ENCODE data around the gene TRIP13. TPM values are rescaled to one million over a fixed set of nuclear protein-coding genes. Genes with fewer than 3 reads are reported as not detected.

TRIP13 gene
- total and polyA plus RNA-seq, 2 experiments from 2014 or later = 42.5 to 44.8 TPM

DNA sequence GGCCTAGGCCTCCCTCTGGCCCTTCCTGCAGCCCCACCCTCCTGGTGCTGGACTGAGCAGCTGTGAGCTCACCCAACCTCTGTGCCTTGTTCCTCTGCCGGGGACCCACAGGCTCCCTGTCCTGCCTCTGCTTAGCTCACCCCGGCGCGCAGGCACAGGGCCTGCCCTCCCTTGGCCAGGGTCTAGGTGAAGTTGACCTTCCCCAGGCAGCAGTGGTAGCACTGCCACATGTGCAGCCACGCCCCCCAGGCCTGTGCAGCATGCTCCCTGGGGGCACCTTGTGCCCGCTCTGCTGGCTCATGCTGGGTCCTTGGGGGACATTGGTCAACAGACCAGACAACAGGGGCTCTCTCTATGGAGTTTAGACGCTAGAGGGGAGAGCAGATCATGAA, 18.1 kb downstream of the TRIP13 start:
- Histone ChIP-seq H3K36me3 (ENCODE audit: insufficient read depth) (peaks cover 46% of the 10 kb centered on the region), H4K20me1 (replicated peaks; ENCODE audit: insufficient read depth) (peaks cover 3% of the 10 kb centered on the region; the same call in 1 of the 2 replicates), H3K9me2 (ENCODE audit: insufficient read depth) (no peaks in the 10 kb centered on the region), H3K4me1 (ENCODE audit: insufficient read depth) (no peaks in the 10 kb centered on the region), H2AFZ (no peak overlapping the region), H3F3A (replicated peaks; ENCODE audit: low read depth) (no peaks in the 10 kb centered on the region), H3K27ac (ENCODE audit: low read depth) (no peak overlapping the region), H3K27me3 (ENCODE audit: insufficient read depth) (no peaks in the 10 kb centered on the region), H3K4me2 (no peak overlapping the region), H3K4me3 (no peak overlapping the region), H3K79me2 (replicated peaks; ENCODE audit: insufficient read depth) (0 out of 2 replicates have a peak, but pooled peaks cover 7% of the 10 kb centered on the region)
- no peak; the same call in 1 of the 2 replicates for TF ChIP-seq POLR2AphosphoS5 (IDR thresholded peaks at IDR 0.05; ENCODE audit: low read depth)
- no peak for TF ChIP-seq JUNB (IDR thresholded peaks at IDR 0.05; ENCODE audit: unreplicated experiment)
- no peak for TF ChIP-seq ETS1 (IDR thresholded peaks at IDR 0.05)
- TF ChIP-seq NANOG (IDR thresholded peaks at IDR 0.05; ENCODE audit: borderline replicate concordance) = no peak
- TF ChIP-seq ZNF331 (CRISPR knock-in tag; IDR thresholded peaks at IDR 0.05; ENCODE audit: low read depth) = no peak
- TF ChIP-seq CREB1 (CRISPR knock-in tag; IDR thresholded peaks at IDR 0.05; ENCODE audit: low read depth) = no peak
- TF ChIP-seq, protein P1, sequence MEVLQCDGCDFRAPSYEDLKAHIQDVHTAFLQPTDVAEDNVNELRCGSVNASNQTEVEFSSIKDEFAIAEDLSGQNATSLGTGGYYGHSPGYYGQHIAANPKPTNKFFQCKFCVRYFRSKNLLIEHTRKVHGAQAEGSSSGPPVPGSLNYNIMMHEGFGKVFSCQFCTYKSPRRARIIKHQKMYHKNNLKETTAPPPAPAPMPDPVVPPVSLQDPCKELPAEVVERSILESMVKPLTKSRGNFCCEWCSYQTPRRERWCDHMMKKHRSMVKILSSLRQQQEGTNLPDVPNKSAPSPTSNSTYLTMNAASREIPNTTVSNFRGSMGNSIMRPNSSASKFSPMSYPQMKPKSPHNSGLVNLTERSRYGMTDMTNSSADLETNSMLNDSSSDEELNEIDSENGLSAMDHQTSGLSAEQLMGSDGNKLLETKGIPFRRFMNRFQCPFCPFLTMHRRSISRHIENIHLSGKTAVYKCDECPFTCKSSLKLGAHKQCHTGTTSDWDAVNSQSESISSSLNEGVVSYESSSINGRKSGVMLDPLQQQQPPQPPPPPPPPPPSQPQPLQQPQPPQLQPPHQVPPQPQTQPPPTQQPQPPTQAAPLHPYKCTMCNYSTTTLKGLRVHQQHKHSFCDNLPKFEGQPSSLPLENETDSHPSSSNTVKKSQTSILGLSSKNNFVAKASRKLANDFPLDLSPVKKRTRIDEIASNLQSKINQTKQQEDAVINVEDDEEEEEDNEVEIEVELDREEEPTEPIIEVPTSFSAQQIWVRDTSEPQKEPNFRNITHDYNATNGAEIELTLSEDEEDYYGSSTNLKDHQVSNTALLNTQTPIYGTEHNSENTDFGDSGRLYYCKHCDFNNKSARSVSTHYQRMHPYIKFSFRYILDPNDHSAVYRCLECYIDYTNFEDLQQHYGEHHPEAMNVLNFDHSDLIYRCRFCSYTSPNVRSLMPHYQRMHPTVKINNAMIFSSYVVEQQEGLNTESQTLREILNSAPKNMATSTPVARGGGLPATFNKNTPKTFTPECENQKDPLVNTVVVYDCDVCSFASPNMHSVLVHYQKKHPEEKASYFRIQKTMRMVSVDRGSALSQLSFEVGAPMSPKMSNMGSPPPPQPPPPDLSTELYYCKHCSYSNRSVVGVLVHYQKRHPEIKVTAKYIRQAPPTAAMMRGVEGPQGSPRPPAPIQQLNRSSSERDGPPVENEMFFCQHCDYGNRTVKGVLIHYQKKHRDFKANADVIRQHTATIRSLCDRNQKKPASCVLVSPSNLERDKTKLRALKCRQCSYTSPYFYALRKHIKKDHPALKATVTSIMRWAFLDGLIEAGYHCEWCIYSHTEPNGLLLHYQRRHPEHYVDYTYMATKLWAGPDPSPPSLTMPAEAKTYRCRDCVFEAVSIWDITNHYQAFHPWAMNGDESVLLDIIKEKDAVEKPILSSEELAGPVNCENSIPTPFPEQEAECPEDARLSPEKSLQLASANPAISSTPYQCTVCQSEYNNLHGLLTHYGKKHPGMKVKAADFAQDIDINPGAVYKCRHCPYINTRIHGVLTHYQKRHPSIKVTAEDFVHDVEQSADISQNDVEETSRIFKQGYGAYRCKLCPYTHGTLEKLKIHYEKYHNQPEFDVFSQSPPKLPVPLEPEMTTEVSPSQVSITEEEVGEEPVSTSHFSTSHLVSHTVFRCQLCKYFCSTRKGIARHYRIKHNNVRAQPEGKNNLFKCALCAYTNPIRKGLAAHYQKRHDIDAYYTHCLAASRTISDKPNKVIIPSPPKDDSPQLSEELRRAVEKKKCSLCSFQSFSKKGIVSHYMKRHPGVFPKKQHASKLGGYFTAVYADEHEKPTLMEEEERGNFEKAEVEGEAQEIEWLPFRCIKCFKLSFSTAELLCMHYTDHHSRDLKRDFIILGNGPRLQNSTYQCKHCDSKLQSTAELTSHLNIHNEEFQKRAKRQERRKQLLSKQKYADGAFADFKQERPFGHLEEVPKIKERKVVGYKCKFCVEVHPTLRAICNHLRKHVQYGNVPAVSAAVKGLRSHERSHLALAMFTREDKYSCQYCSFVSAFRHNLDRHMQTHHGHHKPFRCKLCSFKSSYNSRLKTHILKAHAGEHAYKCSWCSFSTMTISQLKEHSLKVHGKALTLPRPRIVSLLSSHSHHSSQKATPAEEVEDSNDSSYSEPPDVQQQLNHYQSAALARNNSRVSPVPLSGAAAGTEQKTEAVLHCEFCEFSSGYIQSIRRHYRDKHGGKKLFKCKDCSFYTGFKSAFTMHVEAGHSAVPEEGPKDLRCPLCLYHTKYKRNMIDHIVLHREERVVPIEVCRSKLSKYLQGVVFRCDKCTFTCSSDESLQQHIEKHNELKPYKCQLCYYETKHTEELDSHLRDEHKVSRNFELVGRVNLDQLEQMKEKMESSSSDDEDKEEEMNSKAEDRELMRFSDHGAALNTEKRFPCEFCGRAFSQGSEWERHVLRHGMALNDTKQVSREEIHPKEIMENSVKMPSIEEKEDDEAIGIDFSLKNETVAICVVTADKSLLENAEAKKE (CRISPR knock-in tag; IDR thresholded peaks at IDR 0.05) = no peak
- TF ChIP-seq, protein P2, sequence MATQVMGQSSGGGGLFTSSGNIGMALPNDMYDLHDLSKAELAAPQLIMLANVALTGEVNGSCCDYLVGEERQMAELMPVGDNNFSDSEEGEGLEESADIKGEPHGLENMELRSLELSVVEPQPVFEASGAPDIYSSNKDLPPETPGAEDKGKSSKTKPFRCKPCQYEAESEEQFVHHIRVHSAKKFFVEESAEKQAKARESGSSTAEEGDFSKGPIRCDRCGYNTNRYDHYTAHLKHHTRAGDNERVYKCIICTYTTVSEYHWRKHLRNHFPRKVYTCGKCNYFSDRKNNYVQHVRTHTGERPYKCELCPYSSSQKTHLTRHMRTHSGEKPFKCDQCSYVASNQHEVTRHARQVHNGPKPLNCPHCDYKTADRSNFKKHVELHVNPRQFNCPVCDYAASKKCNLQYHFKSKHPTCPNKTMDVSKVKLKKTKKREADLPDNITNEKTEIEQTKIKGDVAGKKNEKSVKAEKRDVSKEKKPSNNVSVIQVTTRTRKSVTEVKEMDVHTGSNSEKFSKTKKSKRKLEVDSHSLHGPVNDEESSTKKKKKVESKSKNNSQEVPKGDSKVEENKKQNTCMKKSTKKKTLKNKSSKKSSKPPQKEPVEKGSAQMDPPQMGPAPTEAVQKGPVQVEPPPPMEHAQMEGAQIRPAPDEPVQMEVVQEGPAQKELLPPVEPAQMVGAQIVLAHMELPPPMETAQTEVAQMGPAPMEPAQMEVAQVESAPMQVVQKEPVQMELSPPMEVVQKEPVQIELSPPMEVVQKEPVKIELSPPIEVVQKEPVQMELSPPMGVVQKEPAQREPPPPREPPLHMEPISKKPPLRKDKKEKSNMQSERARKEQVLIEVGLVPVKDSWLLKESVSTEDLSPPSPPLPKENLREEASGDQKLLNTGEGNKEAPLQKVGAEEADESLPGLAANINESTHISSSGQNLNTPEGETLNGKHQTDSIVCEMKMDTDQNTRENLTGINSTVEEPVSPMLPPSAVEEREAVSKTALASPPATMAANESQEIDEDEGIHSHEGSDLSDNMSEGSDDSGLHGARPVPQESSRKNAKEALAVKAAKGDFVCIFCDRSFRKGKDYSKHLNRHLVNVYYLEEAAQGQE (IDR thresholded peaks at IDR 0.05; ENCODE audit: unreplicated experiment) = no peak
- no peak for TF ChIP-seq EZH2 (IDR thresholded peaks at IDR 0.05; ENCODE audit: low read depth, unreplicated experiment)
- DNase-seq (ENCODE audit: low spot score) (no peak), ATAC-seq (no peak)
- Mint-ChIP-seq H3K4me1 (no peaks in the 10 kb centered on the region; the same call in 2 of the 3 replicates), H3K36me3 (ENCODE audit: low read depth) (peaks cover 85% of the 10 kb centered on the region), H3K9me3 (no peaks in the 10 kb centered on the region), H3K4me3 (no peak overlapping the region), H3K27ac (no peak overlapping the region), H3K27me3 (ENCODE audit: insufficient read depth, low read depth, poor library complexity) (peaks cover 2% of the 10 kb centered on the region)
